GM23338 (cell line): ENCODE results near the gene RIN3. TPM values are rescaled to one million over a fixed set of nuclear protein-coding genes. Genes with fewer than 3 reads are reported as not detected.

ENCODE experiments used
- ATAC-seq: fragments of 200-7000 bp; cut with Tn5 transposase; 3 replicates; pipeline ENCODE4 v1.9.1; 2020
- DNase-seq: peaks from one replicate; pipeline ENCODE4 v3.0.0-alpha.2; 2015; ENCODE audit warnings: low spot score
- H2AFZ ChIP-seq: fragments of 200-600 bp; sonication (generic); 2 replicates; pipeline ENCODE4 v1.8.0; 2016; ENCODE audit warnings: antibody characterized with exemption, mild to moderate bottlenecking, moderate library complexity
- H3F3A ChIP-seq: fragments of 200-600 bp; sonication (generic); replicated peaks from 2 replicates; pipeline ENCODE4 v1.8.0; 2017; ENCODE audit warnings: antibody characterized with exemption, mixed run types, low read depth
- H3K27ac ChIP-seq: fragments of 200-600 bp; sonication (generic); 2 replicates; pipeline ENCODE4 v1.6.1; 2016; ENCODE audit warnings: low read depth
- H3K27me3 ChIP-seq: fragments of 200-600 bp; sonication (generic); 2 replicates; pipeline ENCODE4 v1.8.0; 2016; ENCODE audit warnings: mild to moderate bottlenecking, mixed run types, moderate library complexity; ENCODE audit not compliant: insufficient read depth
- H3K36me3 ChIP-seq: fragments of 200-600 bp; sonication (generic); 2 replicates; pipeline ENCODE4 v1.8.0; 2016; ENCODE audit warnings: mild to moderate bottlenecking; ENCODE audit not compliant: insufficient read depth
- H3K4me1 ChIP-seq: fragments of 200-600 bp; sonication (generic); 2 replicates; pipeline ENCODE4 v1.8.0; 2016; ENCODE audit warnings: mild to moderate bottlenecking, moderate library complexity; ENCODE audit not compliant: insufficient read depth
- H3K4me2 ChIP-seq: fragments of 200-600 bp; sonication (generic); 2 replicates; pipeline ENCODE4 v1.7.1; 2017; ENCODE audit warnings: mixed run types
- H3K4me3 ChIP-seq: fragments of 200-600 bp; sonication (generic); 2 replicates; pipeline ENCODE4 v1.6.1; 2016; ENCODE audit warnings: mixed run types
- H3K79me2 ChIP-seq: fragments of 200-600 bp; sonication (generic); replicated peaks from 2 replicates; pipeline ENCODE4 v1.8.0; 2017; ENCODE audit warnings: mild to moderate bottlenecking; ENCODE audit not compliant: insufficient read depth
- H3K9me2 ChIP-seq: fragments of 200-600 bp; sonication (generic); 2 replicates; pipeline ENCODE4 v1.8.0; 2017; ENCODE audit not compliant: insufficient read depth
- H4K20me1 ChIP-seq: fragments of 200-600 bp; sonication (generic); replicated peaks from 2 replicates; pipeline ENCODE4 v1.8.0; 2017; ENCODE audit warnings: mild to moderate bottlenecking; ENCODE audit not compliant: insufficient read depth
- H3K27ac Mint-ChIP-seq: 2 replicates; pipeline ENCODE4 v1.8.0; 2020; ENCODE audit warnings: inconsistent platforms, mild to moderate bottlenecking, moderate library complexity, mixed read lengths
- H3K27me3 Mint-ChIP-seq: 3 replicates; pipeline ENCODE4 v1.8.0; 2022; ENCODE audit warnings: low read depth, mild to moderate bottlenecking, moderate library complexity, mixed read lengths, inconsistent platforms; ENCODE audit not compliant: insufficient read depth, poor library complexity
- H3K36me3 Mint-ChIP-seq: 3 replicates; pipeline ENCODE4 v1.8.0; 2021; ENCODE audit warnings: low read depth, mild to moderate bottlenecking, inconsistent platforms, moderate library complexity, mixed read lengths
- H3K4me1 Mint-ChIP-seq: 3 replicates; pipeline ENCODE4 v1.8.0; 2020; ENCODE audit warnings: mild to moderate bottlenecking, inconsistent platforms, mixed read lengths
- H3K4me3 Mint-ChIP-seq: 3 replicates; pipeline ENCODE4 v1.8.0; 2021; ENCODE audit warnings: moderate library complexity, mild to moderate bottlenecking, inconsistent platforms, mixed read lengths
- H3K9me3 Mint-ChIP-seq: 3 replicates; pipeline ENCODE4 v1.8.0; 2020; ENCODE audit warnings: moderate library complexity, mild to moderate bottlenecking, inconsistent platforms, mixed read lengths
- CREB1 ChIP-seq: fragments of 250-450 bp; sonication (Bioruptor Pico); IDR thresholded peaks from 2 replicates; pipeline ENCODE4 v1.5.0; 2020; ENCODE audit warnings: low read depth, mild to moderate bottlenecking, moderate library complexity
- CTCF ChIP-seq, 2 experiments: fragments of 200-600 bp in 1 of 2; sonication (generic) in 1 of 2; conservative IDR thresholded peaks; 2 replicates each; pipeline versions ENCODE4 v1.5.1 to v1.6.1; 2016 to 2017; ENCODE audit warnings: antibody characterized with exemption in 2 of 2, low read depth in 2 of 2, mild to moderate bottlenecking in 2 of 2, moderate library complexity in 1 of 2
- ETS1 ChIP-seq: IDR thresholded peaks from 2 replicates; pipeline ENCODE4 v1.6.1; 2016; ENCODE audit warnings: antibody characterized with exemption
- EZH2 ChIP-seq: fragments of 200-600 bp; sonication (generic); IDR thresholded peaks from one replicate; pipeline ENCODE4 v1.8.0; 2017; ENCODE audit warnings: antibody characterized with exemption, mild to moderate bottlenecking, low read depth; ENCODE audit not compliant: unreplicated experiment
- NANOG ChIP-seq: IDR thresholded peaks from 2 replicates; pipeline ENCODE4 v1.6.1; 2016; ENCODE audit warnings: antibody characterized with exemption, borderline replicate concordance
- STAT1 ChIP-seq: IDR thresholded peaks from one replicate; pipeline ENCODE4 v1.6.1; 2016; ENCODE audit warnings: antibody characterized with exemption; ENCODE audit not compliant: unreplicated experiment
- ZNF114 ChIP-seq: fragments of 250-450 bp; sonication (Bioruptor Pico); IDR thresholded peaks from 2 replicates; pipeline ENCODE4 v1.5.0; 2020; ENCODE audit warnings: mild to moderate bottlenecking, moderate library complexity
- ZNF331 ChIP-seq: fragments of 250-450 bp; sonication (Bioruptor Pico); IDR thresholded peaks from 2 replicates; pipeline ENCODE4 v1.5.0; 2020; ENCODE audit warnings: low read depth, mild to moderate bottlenecking, moderate library complexity
- polyA plus RNA-seq: library from polyadenylated mRNA; unstranded; fragments of >200 nt; fragmentation: Nextera tagmentation; extraction: Ambion mirVana; gene quantifications from 2 replicates; pipeline ENCODE4 v1.2.1, GENCODE V29; 2016
- total RNA-seq: library from RNA; depleted of rRNA; stranded (reverse); fragments of >200 nt; shearing (Covaris generic); gene quantifications from 2 replicates; pipeline ENCODE4 v1.2.3, GENCODE V29; 2014
- TF ChIP-seq, protein P1 (sequence below): fragments of 250-450 bp; sonication (Bioruptor Pico); IDR thresholded peaks from 2 replicates; pipeline ENCODE4 v1.5.0; 2020; ENCODE audit warnings: mild to moderate bottlenecking, moderate library complexity

RIN3 gene
- total and polyA plus RNA-seq, 2 experiments from 2014 or later = 0.97 to 1.5 TPM

DNA sequence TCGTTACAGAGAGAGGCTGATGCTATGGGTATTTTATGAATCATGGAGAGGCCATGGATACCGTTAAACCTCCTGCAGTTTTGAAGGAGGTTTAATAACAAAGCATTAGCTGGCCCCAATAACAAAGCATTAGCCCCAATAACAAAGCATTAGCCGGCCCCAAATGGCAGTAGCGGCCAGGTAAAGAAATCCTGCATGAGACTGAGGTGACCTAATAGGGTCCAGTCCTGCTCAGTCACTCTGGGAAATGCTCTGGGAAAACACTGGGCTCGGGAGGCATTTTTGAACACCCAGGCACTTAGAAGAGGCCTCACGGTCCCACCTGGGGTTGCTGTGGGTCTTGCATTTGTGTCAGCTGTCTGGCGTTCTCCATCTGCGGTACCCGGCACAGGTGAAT lies 776 bp upstream of the RIN3 start (continued):
- no peak for TF ChIP-seq ETS1
- no peak for TF ChIP-seq EZH2
- TF ChIP-seq ZNF114 (CRISPR knock-in tag) = no peak
- no peak for TF ChIP-seq NANOG

DNA sequence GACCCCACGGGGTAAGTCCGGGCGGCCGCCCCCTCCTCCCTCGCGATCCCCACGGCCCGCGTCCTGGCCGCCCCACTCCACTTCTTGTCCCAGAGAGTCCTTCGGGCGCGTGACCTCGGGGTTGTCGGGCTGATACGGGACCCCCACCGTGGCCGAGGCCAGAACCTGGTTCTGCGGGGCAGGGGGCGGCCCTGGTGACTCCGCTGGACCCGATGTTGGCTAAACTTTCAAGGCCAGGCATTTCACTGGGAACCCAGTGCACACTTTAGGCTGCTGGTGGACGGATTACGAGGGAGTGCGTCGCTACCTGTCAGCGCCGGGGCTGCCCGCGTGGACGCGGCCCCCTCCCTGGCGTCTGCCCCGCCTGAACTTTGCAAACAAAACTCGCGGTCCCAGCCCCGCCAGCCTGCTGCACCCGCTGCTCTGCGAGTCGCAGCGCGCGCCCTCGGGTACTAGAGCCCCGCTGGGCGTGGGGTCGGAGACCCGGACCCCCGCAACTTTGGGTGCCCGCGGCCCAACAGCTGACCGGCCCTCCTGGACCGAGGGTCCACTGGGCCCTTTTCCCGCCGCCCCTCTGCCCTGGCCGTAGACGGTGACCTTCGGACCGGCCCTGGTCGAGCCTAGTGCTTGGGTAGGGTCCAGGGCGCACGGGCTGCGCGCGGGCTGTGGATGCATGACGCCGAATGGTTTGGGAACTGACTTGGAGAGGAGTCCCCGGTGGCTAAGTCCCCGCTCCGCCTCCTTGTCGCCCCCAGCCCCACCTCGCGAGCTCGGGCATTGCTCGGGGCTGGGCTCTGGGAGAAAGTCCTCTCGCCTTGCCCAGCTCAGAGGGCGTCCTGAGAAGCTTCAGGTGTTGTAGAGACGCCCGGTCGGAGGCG lies 624 bp downstream of the RIN3 start:
- Histone ChIP-seq H3K27me3 (peaks cover 40% of the 10 kb centered on the region), H3K4me1 (no peaks in the 10 kb centered on the region; the same call in 1 of the 2 replicates), H3F3A (0 out of 2 replicates have a peak, but pooled peaks cover 3% of the 10 kb centered on the region), H3K27ac (no peak overlapping the region), H3K36me3 (no peaks in the 10 kb centered on the region), H4K20me1 (no peaks in the 10 kb centered on the region), H3K4me3 (peak overlapping the region; percentile 75), H2AFZ (peak overlapping the region; percentile 96), H3K9me2 (no peaks in the 10 kb centered on the region), H3K4me2 (peak overlapping the region; percentile 93), H3K79me2 (no peaks in the 10 kb centered on the region)
- H3K36me3 Mint-ChIP-seq = no peaks in the 10 kb centered on the region
- H3K27me3 Mint-ChIP-seq = peaks cover 29% of the 10 kb centered on the region
- ATAC-seq (peak; percentile 71), DNase-seq (peak; percentile 58)
- no peak overlapping the region for H3K27ac Mint-ChIP-seq
- H3K9me3 Mint-ChIP-seq = no peaks in the 10 kb centered on the region
- H3K4me1 Mint-ChIP-seq = peaks cover 10% of the 10 kb centered on the region
- peak overlapping the region; percentile 71 for H3K4me3 Mint-ChIP-seq
- TF ChIP-seq ZNF331 (CRISPR knock-in tag) (no peak), CTCF (conservative IDR thresholded peaks at IDR 0.05; ENCODE audit: low read depth in 2 of 2) (no peak), CREB1 (CRISPR knock-in tag) (no peak), NANOG (no peak), STAT1 (no peak), ZNF114 (CRISPR knock-in tag) (no peak), ETS1 (no peak)
- TF ChIP-seq, protein P1, sequence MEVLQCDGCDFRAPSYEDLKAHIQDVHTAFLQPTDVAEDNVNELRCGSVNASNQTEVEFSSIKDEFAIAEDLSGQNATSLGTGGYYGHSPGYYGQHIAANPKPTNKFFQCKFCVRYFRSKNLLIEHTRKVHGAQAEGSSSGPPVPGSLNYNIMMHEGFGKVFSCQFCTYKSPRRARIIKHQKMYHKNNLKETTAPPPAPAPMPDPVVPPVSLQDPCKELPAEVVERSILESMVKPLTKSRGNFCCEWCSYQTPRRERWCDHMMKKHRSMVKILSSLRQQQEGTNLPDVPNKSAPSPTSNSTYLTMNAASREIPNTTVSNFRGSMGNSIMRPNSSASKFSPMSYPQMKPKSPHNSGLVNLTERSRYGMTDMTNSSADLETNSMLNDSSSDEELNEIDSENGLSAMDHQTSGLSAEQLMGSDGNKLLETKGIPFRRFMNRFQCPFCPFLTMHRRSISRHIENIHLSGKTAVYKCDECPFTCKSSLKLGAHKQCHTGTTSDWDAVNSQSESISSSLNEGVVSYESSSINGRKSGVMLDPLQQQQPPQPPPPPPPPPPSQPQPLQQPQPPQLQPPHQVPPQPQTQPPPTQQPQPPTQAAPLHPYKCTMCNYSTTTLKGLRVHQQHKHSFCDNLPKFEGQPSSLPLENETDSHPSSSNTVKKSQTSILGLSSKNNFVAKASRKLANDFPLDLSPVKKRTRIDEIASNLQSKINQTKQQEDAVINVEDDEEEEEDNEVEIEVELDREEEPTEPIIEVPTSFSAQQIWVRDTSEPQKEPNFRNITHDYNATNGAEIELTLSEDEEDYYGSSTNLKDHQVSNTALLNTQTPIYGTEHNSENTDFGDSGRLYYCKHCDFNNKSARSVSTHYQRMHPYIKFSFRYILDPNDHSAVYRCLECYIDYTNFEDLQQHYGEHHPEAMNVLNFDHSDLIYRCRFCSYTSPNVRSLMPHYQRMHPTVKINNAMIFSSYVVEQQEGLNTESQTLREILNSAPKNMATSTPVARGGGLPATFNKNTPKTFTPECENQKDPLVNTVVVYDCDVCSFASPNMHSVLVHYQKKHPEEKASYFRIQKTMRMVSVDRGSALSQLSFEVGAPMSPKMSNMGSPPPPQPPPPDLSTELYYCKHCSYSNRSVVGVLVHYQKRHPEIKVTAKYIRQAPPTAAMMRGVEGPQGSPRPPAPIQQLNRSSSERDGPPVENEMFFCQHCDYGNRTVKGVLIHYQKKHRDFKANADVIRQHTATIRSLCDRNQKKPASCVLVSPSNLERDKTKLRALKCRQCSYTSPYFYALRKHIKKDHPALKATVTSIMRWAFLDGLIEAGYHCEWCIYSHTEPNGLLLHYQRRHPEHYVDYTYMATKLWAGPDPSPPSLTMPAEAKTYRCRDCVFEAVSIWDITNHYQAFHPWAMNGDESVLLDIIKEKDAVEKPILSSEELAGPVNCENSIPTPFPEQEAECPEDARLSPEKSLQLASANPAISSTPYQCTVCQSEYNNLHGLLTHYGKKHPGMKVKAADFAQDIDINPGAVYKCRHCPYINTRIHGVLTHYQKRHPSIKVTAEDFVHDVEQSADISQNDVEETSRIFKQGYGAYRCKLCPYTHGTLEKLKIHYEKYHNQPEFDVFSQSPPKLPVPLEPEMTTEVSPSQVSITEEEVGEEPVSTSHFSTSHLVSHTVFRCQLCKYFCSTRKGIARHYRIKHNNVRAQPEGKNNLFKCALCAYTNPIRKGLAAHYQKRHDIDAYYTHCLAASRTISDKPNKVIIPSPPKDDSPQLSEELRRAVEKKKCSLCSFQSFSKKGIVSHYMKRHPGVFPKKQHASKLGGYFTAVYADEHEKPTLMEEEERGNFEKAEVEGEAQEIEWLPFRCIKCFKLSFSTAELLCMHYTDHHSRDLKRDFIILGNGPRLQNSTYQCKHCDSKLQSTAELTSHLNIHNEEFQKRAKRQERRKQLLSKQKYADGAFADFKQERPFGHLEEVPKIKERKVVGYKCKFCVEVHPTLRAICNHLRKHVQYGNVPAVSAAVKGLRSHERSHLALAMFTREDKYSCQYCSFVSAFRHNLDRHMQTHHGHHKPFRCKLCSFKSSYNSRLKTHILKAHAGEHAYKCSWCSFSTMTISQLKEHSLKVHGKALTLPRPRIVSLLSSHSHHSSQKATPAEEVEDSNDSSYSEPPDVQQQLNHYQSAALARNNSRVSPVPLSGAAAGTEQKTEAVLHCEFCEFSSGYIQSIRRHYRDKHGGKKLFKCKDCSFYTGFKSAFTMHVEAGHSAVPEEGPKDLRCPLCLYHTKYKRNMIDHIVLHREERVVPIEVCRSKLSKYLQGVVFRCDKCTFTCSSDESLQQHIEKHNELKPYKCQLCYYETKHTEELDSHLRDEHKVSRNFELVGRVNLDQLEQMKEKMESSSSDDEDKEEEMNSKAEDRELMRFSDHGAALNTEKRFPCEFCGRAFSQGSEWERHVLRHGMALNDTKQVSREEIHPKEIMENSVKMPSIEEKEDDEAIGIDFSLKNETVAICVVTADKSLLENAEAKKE (CRISPR knock-in tag) = no peak
